Measurements from ENCODE around the gene TAF3.

GRCh38 chr10:7797582-7797981 lies 20.7 kb upstream of the TAF3 start:
- TF ChIP-seq CTCF (IDR thresholded peaks at IDR 0.05; ENCODE audit: borderline replicate concordance, extremely low read depth, low read length, poor library complexity, severe bottlenecking) (no peak), EZH2 (IDR thresholded peaks at IDR 0.05; ENCODE audit: borderline replicate concordance, low read depth, low read length, severe bottlenecking) (no peak)

All from DND-41 (cell line).